CD4-positive, alpha-beta T cell treated with Interleukin-17A for 4 hours (primary cell): ENCODE measurements around the gene PEX14.

Source experiments
- DNase-seq: peaks from one replicate; pipeline ENCODE4 v3.0.0-alpha.2; 2020; ENCODE audit warnings: mixed read lengths

PEX14 gene

DNA sequence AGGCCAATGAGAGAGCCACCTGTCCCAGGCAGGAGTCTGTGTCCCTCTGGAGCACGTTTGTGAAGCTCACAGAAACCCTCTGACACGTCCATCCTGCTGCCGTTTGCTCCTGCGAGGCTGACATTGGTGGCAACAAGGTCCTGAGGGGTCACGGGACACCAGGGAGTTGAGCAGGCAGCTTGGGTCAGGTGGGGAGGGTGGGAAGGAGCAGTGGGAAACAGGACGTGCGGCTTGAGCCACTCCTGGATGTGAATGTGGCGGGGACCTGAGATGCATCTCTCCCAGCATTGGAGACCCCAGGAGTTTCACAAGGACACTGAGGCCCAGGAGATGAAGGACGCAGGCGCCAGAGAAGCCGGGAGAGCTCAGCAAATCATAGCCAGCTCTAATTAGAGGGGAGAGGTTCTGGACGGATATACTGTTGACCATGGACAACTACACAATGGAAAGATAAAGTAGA, 149.0 kb downstream of the PEX14 start:
- no peak for DNase-seq

DNA sequence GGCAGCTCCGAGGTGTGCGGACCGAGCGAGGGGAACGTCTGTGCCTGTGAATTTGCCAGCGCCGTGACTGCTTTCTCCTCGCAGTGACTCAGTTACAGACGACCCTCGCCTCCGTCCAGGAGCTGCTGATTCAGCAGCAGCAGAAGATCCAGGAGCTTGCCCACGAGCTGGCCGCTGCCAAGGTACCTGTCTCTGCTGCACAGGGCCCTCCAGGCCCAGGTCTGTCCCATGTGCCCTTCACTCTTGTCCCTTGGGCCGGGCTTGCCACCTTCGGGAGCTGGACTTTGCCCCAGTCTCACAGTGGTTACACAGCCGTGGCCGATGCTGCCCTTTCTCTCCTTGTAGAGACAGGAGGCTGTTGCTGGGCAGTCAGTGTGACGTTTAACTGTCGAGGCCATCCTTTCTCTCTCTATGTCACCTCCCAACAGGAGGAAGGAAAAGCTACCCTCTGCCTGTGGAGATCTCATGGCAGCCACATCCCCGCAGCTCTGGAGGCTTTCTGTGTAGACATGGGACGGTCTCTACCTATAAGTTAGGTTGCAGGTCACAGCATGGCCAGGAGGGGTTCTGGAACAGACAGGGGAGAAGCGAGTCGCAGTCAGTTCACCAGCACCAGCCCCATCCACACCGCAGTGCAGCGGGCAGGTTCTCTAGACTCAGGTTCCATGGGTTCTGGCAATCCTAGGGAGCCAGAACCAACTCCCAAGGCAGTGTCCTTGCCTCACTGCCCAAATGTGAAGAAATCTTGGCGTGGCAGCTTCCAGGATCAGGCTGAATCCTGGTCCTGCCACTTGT, 149.7 kb downstream of the PEX14 start:
- DNase-seq = no peak

DNA sequence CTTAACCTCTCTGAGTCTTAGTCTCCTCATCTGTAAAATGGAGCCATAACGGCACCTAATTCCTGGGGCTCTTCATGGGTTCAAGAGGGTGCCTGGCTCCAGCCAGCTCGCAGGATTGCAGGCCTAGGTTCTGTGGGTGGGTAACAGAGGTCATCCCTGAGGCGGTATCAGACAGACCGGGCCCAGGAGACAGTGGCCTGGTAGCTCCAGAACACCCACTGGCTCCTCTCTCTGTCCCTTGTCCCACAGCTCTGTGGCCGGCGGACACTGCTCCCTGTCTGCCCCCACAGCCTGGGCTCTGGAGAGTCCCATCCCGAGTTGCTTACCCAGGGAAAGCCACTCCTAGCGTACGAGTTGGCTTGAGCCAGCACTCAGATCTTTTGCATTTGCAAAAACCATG, 150.3 kb downstream of the PEX14 start:
- DNase-seq = no peak

DNA sequence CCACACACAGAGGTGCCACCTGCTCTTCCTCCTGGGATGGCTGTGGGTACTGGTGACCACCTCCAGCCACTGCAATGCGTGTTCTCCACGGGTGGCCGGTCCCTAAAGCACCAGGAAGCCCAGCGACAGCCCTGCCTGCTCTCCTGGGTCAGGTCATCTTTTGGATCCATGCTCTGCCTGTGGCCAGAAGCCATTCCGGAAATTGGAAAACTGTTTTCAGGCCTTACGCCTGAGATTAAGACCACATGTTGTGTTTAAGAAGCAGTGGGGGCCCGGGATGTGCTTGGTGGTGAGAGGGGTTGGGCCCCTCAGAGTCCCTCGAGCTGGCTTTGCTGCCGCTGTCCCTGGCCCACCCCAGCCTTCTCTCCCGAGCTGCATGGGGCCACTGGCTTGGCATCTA, 150.8 kb downstream of the PEX14 start:
- no peak for DNase-seq

DNA sequence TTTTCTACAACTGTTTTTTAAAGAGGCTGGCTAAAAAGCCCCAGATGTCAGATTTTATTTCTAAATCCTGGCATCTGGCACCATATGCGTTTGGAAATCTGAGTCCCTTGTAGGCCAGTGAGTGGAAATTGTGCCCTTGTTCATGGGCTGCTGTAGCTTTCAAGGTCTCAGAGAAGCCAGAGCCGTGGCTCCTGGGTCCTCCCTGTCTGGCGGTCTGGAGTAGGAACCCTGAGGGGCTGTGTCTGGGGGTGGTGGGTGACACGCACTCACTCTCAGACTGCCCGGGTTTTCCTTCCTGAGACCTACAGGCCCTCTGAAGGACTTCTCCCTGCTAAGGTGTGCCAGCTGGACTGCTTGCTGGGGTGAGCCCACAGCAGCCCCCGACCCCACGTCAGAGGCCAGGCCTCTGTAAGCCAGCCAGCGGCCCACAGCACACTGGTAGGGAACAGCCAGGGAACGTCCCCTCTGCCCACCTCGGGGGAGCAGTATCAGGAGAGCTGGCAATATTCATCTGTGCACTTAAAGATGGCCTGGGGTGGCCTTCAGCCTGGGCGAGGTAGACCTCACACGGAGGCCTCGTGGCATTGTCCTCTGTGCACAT, 151.5 kb downstream of the PEX14 start:
- no peak for DNase-seq

DNA sequence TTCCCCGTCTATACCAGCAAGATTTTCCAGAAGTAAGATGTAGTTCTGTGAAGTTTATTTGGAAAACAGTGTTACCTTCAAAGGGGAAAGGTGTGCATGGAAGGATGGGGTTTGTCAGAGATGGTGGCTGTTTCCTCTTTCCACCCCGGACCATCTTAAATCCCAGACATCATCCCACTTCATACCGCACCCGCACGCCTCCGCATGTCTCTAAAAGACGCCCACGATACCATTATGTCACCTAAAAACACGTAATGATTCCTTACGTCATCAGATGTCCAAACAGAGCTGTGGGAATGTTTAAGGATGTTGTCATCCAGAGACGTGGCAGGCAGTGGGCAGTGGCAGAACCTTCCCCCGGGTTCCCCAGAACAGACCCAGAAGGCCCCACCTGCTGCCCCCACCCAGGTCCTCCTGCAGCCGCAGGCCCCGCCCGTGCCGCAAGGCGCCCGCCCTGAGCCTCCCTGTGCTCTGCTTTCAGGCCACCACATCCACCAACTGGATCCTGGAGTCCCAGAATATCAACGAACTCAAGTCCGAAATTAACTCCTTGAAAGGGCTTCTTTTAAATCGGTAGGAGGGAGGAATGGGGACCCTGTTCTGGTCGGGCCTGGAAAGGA, 152.2 kb downstream of the PEX14 start:
- no peak for DNase-seq

DNA sequence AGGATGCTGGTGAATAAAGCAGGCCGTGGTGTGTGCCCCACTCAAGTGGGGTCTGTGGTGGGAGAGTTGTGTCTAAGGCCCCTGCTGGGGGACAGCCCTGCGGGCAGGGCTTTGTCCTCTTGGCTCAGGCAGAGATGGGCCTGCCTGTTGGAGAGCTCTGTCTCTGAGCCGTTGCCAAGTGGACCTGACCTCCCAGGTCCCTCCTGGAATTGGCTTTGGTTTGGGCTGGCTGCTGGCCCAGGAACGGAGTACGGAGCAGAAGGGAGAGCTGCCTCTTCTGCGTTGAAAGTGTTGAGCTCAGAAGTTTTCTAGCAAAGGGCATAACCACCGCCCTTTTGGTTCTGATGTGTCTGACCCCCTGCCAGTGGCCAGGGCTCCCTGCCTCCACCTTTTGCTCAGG, 153.9 kb downstream of the PEX14 start:
- DNase-seq = no peak

DNA sequence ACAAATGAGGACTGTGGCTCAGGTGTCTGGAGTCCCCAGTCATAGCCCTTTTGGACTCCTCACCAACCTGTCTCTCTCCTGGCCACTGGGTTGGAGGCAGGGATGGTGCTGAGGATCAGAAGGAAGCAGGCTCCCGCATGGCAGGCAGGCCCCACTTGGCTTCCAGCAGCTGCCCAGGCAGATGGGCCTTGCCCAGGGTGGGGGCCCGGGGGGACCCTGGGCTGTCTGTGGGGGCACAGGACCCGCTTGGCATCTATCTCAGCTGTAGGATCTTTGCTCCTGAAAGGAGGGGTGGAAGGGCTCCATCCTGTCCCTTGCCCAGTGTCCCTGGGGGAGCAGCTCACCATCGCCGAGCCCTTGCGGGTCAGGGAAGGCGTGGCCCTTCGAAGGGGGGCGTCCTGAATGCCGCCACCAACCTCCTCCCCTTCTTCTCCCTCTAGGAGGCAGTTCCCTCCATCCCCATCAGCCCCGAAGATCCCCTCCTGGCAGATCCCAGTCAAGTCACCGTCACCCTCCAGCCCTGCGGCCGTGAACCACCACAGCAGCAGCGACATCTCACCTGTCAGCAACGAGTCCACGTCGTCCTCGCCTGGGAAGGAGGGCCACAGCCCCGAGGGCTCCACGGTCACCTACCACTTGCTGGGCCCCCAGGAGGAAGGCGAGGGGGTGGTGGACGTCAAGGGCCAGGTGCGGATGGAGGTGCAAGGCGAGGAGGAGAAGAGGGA, 154.5 kb downstream of the PEX14 start:
- DNase-seq = no peak

DNA sequence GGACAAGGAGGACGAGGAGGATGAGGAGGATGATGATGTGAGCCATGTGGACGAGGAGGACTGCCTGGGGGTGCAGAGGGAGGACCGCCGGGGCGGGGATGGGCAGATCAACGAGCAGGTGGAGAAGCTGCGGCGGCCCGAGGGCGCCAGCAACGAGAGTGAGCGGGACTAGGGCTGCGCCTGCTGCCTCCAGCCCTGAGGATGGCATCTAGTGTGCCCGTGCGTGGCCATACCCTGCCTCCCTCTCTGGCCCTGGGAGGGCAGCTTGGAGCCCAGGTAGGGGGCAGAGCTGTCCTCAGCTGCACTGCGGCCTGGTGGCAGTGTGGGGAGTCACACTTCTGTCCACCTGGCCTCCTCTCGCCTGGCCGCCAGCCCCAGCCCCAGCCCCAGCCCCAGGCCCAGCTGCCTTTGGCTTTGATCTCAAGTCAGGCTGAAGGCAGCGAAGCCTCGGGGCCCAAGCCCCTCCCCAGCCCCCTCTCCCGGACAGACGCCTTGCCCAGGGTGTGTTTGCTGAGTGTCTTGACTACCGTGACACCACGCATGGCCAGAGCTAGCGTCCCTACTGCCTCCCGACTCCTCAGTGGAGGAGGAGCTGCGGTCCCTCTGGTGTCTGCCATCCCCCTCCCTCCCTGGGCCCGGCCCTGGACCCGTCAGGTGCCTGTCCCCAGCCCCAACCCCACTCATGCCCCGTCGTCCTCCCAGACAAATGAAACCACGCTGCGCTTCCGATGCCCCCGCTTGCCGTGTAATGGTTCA, 155.2 kb downstream of the PEX14 start:
- DNase-seq = no peak

DNA sequence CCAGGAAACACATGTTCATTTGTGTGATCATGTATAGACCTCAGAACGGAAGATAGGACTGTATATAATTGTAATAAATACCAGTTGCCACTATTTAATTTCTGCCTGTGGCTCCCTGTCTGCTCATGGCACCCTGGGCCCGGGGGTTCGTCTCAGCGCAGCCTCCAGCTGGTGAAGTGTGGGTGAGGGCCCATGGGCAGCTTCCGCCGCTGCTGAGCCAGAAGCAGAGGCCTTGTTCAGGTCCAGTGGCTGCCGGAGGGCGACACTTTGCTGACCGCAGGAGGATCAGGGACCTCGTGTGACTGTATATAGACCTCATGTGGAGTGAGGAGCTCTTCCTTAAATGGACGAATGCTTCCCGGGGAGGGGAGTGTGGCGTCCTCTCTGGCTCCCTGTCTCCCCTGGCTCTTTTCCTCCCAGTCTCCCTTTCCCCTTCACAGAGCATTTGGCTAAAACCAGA, 155.9 kb downstream of the PEX14 start:
- DNase-seq = no peak

DNA sequence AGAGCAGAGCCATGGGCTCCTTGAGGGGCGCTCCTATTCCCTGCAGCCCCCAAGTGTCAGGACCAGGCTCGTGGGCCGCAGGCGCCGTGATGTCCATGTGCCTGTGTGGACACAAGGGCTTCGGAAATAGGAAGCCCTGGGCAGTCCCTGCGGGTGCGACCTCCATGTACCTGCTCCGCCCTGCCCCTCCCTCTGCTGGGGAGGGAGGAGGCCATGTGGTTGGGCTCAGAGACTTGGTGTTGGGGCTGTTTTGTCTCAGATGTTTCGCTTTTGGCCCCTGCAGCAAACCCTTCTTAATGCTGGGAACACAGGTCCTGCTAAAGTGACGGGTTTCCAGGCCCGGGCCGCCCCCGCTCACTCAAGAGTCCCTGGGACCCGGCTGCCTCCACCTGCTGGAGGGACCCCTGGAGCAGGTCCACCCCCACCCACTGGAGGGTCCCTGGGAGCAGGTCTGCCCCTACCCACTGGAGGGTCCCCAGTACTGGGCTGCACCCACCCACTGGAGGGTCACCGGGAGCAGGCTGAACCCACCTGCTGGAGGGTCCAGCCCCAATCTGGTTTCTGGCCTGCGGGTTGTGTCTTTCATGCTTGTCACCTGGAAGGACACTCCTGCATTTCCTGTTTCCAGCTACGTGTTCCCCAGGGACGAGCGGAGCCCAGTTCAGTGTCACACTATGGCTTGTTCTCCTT, 156.5 kb downstream of the PEX14 start:
- DNase-seq = no peak

DNA sequence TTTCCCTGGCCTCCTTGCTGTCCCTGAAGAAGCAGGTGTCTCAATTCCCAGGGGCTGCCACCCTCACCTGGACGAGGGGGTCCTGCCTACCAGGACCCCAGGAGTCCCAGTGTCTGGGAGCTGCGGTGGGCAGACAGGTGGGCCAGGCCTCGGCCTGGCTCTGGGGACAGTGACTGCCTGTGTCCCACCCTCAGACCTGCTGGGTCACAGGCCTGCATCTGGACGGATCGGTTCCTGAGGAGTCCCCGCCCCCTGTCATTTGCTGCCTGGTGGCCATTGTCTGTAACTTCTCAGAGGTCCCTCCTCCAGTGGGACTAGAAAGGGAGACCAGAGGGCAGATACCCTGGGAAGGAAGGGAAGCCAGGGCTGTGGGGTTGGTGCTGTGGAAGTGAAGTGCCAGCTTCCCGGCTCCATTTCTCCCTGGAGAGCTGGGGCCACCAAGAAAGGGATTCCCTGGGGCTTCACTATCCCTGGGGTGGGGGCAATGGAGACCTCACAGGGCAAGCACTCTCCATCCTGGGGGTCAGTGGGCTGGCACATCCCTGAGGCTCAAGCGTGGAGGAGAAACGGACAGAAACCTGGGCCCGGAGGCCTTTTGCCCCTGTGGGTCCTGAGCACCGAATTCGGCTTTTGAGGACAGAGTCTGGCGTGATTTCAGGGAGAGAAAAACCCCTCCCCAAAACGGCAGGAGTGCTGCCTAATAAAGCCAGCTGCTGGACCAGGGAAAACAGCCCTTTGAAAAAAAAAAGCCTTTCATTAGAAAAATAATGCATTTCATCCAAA, 157.3 kb downstream of the PEX14 start:
- no peak for DNase-seq

DNA sequence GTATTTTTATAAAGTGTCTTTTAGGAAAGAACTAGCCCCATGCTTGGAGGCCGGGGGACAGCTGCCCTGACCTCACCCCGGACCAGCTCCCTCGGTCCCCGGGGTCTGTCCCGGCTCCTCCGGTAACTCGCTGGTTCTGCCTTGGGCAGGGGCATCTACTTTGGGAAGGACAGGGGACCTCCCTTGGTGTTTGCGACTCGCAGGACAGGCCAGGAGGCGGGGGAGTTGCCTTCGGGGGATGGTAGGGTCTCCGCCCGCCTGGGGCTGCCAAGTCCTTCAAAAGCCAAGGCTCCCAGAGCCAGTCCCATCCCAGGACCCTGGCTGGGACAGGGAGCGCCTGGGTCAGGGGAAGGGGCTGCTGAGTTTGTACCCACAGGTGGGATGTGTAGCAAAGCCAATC, 157.9 kb downstream of the PEX14 start:
- DNase-seq = no peak

DNA sequence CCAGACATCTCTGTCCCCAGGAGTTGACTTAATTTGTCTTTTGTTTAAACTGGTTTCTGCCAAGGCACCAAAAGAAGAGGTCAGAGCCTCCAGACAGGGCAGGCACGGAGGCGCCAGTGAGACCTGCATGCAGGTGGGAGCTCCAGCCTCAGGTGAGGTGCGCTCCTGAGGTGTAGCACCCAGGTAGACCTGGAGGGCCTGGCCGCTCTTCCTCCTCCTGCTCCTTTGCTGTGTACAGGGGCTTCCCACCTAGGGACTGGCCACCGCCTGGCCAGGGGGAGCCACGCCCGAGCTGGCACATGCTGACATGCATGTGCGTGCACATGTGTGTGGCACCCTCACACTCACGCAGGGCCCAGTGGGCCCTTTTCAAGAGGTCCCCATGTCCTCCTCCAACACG, 158.7 kb downstream of the PEX14 start:
- DNase-seq = no peak

DNA sequence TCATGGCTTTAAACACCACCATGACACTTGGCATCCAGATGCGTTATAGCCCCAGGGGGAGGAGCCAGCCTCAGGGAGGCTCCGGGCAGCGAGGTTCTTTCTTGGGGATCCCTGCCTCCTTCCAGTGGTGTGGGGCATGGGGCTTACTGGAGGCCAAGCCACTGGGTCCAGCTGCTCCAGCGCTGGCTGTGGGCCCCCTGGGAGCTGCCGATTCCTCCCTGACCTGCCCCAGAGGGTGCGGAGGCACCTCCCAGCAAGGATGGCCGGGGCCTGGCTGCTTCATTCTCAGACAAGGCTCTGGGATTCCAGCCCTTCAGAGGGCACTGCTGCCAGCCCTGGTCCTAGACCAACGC, 159.3 kb downstream of the PEX14 start:
- DNase-seq = no peak

DNA sequence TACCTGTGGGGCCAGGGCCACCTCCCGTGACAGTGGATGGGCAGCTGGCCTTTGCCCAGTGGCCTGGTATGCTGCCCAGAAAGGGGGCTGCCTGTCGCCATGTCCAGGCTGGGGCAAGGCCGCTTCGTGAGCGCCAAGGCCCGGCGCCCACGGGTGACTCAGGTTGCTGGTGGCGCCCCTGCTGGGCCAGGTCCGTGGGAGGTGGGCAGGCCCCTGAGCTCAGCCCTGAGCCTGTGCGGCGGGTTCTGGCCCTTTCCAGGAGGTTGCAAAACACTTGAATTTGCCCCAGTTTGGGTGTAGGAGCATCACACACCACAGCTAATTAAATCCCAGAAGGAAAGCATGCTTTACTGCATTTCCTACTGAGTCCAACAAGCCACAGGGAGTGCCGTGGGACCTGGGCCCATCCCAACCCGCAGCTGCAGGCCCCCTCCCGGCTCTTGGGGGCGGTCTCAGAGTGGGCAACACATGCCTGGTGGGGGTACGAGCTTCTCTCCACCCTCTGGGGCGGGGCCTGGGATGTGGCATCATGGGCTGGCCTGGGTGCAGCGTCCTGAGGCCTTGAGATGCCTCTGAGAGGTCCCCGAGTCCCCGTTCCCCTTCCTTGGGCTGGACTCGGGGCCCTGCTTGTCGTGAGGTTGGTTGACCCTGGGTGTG, 159.8 kb downstream of the PEX14 start:
- no peak for DNase-seq

DNA sequence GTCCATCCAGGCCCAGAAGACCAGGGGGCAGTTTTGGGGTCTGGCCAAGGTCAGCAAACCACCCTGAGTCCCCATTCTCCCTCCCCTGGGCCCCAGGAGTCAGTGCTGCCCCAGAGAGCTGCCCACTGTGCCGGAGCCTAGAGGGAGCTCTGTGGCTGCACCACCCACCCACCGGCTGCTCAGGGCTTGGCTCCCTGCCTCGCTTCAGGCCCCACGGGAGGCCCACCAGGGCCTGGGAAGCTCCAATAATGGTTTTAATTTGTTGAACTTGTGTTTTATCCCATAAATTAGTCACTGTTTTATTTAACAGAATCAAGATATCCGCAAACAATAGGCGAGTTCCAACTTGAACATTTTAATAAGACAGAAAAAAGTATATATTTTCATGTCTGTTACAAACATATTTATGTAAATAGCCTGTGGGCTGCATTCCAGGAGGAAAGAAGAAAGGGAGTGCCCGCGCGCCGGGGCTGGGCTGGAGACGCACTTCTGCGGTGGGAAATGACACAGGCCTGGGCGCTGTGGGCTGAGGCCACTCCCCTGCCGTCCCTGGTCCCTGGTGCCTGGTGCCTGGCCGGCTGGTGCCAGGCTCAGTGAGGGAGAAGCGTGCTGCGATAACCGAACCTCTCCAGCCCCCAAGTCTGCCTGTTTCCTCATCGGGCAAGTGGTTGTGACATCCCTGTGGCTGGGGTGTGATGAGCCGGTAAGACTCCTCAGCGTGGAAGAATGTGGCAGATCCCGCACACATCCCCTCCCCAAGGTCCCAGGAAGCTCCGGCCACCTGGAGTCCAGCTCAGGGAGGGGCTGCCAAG, 160.5 kb downstream of the PEX14 start:
- DNase-seq = no peak

DNA sequence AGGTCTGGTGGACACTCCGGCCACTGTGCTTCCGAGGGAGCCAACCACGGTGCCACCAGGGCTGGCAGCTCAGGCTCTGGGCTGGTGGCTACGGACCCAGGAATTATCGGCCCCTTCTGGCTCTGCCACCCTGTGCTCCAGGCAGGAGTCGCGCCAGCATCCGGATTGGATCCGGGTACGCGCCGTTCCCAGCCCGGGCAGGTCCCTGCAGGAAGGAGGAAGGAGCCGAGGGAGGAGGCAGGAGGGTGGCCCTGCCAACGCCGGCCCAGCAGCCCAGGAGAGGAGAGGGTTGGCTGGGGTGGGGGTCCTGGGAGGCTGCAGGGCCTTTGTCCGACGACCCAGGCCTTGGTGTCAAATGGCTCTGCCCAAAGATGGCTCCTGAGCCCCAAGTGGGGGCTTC, 161.2 kb downstream of the PEX14 start:
- DNase-seq = no peak

DNA sequence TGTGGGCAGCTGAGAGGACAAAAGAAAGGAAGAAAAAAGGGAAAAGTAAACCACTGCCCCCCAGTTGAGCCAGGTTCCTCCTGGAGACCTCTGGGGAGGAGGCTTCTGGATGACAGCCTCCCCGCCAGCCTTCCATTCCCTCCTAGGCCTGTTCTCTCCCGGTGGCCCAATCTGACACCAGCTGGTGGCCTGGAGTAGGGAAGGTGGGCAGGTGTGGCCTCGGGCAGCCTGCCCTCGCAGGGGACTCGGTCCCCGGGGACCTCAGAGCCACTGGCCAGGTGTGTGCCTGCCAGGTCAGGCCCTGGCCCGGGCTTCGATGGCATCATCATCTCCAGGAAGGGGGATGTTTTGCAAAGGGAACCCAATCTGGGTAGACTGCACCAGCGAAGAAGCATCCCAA, 162.7 kb downstream of the PEX14 start:
- no peak for DNase-seq
